Measurements from ENCODE around the gene LINC01488.

DNA sequence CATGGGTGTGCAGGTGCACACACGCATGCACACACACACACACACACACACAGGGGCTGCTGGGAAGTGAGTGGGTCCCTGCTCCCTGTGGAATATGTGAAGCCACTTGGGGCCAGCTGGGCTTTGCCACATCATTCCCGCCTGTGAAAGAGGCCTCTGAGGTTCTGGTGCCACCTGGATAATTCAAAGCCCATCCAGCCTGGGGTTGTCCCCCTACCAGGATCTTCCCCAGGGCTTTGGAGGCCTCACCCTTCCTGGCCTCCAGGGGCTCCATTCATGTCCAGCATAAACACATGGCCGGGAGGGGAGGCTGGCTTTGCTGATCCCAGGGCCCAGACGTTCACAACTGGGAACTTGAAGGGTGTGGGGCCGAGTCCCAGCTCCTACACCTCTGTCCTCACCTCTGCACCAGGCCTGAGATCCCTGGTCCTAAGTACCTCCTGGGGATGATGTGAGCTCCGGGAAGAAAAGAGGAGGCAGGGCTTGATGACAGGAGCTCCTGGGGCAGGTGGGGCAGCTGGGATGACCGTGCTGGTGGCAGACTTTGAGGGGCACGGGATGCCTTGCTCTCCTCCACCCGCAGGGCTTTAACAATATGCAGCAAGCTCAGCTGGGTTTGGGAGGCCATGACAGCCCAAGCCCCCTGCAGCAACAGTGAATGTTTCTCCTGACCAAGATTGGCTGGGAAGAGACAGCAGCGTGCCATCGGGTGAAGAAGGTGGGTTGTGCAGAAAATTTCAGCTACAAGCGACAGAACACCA is 14.2 kb downstream of the LINC01488 start:
- TF ChIP-seq, protein P1, sequence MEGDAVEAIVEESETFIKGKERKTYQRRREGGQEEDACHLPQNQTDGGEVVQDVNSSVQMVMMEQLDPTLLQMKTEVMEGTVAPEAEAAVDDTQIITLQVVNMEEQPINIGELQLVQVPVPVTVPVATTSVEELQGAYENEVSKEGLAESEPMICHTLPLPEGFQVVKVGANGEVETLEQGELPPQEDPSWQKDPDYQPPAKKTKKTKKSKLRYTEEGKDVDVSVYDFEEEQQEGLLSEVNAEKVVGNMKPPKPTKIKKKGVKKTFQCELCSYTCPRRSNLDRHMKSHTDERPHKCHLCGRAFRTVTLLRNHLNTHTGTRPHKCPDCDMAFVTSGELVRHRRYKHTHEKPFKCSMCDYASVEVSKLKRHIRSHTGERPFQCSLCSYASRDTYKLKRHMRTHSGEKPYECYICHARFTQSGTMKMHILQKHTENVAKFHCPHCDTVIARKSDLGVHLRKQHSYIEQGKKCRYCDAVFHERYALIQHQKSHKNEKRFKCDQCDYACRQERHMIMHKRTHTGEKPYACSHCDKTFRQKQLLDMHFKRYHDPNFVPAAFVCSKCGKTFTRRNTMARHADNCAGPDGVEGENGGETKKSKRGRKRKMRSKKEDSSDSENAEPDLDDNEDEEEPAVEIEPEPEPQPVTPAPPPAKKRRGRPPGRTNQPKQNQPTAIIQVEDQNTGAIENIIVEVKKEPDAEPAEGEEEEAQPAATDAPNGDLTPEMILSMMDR (IDR thresholded peaks at IDR 0.05), result no peak
- TF ChIP-seq POLR2A (IDR thresholded peaks at IDR 0.05), result no peak
